H9 (cell line): ENCODE data around the gene C5orf15. TPM values are rescaled to one million over a fixed set of nuclear protein-coding genes. Genes with fewer than 3 reads are reported as not detected.

Experiments used
- DNase-seq: peaks from one replicate; pipeline ENCODE4 v3.0.0-alpha.2; 2017
- H2AFZ ChIP-seq: one replicate; pipeline ENCODE4 v1.6.1; 2013; ENCODE audit warnings: mild to moderate bottlenecking, low read length, control low read depth, moderate library complexity
- H2AK5ac ChIP-seq: 2 replicates; pipeline ENCODE4 v1.6.1; 2013; ENCODE audit warnings: low read length, control low read depth, mixed read lengths; ENCODE audit not compliant: insufficient read length
- H2BK120ac ChIP-seq: one replicate; pipeline ENCODE4 v1.6.1; 2013; ENCODE audit warnings: low read depth, mild to moderate bottlenecking, low read length, control low read depth, inconsistent platforms; ENCODE audit not compliant: poor library complexity, severe bottlenecking
- H2BK12ac ChIP-seq: 2 replicates; pipeline ENCODE4 v1.6.1; 2013; ENCODE audit warnings: low read length, control low read depth, mixed read lengths, low read depth; ENCODE audit not compliant: insufficient read length
- H2BK15ac ChIP-seq: 2 replicates; pipeline ENCODE4 v1.6.1; 2013; ENCODE audit warnings: low read depth, low read length, control low read depth
- H2BK20ac ChIP-seq: one replicate; pipeline ENCODE4 v1.6.1; 2013; ENCODE audit warnings: low read depth, mild to moderate bottlenecking, low read length, control low read depth, inconsistent platforms; ENCODE audit not compliant: poor library complexity, severe bottlenecking
- H2BK5ac ChIP-seq: 2 replicates; pipeline ENCODE4 v1.6.1; 2013; ENCODE audit warnings: low read length, control low read depth, mixed read lengths; ENCODE audit not compliant: insufficient read length
- H3K14ac ChIP-seq: 2 replicates; pipeline ENCODE4 v1.6.1; 2013; ENCODE audit warnings: low read length, control low read depth; ENCODE audit not compliant: insufficient read depth
- H3K18ac ChIP-seq: 2 replicates; pipeline ENCODE4 v1.6.1; 2013; ENCODE audit warnings: low read depth, mild to moderate bottlenecking, mixed read lengths, low read length, control low read depth; ENCODE audit not compliant: insufficient read length
- H3K23ac ChIP-seq: 2 replicates; pipeline ENCODE4 v1.6.1; 2013; ENCODE audit warnings: low read length, control low read depth, mixed read lengths, low read depth; ENCODE audit not compliant: insufficient read length
- H3K23me2 ChIP-seq: 2 replicates; pipeline ENCODE4 v1.6.1; 2013; ENCODE audit warnings: low read depth, mild to moderate bottlenecking, mixed read lengths, low read length, control low read depth; ENCODE audit not compliant: insufficient read length, poor library complexity, severe bottlenecking
- H3K27ac ChIP-seq: 2 replicates; pipeline ENCODE4 v1.5.1; 2013; ENCODE audit warnings: low read length, control low read depth, mixed read lengths, low read depth; ENCODE audit not compliant: insufficient read length
- H3K27me3 ChIP-seq: 2 replicates; pipeline ENCODE4 v1.6.1; 2013; ENCODE audit warnings: low read length, control low read depth, inconsistent platforms; ENCODE audit not compliant: insufficient read depth
- H3K4ac ChIP-seq: 2 replicates; pipeline ENCODE4 v1.6.1; 2013; ENCODE audit warnings: low read depth, mild to moderate bottlenecking, control low read depth, inconsistent platforms, low read length, moderate library complexity
- H3K4me1 ChIP-seq: 2 replicates; pipeline ENCODE4 v1.6.1; 2013; ENCODE audit warnings: low read length, control low read depth, inconsistent platforms; ENCODE audit not compliant: insufficient read depth
- H3K4me2 ChIP-seq: 2 replicates; pipeline ENCODE4 v1.6.1; 2013; ENCODE audit warnings: low read length, control low read depth, mixed read lengths; ENCODE audit not compliant: insufficient read length, insufficient read depth
- H3K56ac ChIP-seq: 2 replicates; pipeline ENCODE4 v1.6.1; 2013; ENCODE audit warnings: low read depth, mild to moderate bottlenecking, mixed read lengths, low read length, control low read depth; ENCODE audit not compliant: insufficient read length
- H3K79me1 ChIP-seq: 2 replicates; pipeline ENCODE4 v1.6.1; 2013; ENCODE audit warnings: low read depth, mild to moderate bottlenecking, moderate library complexity, low read length, control low read depth, inconsistent platforms; ENCODE audit not compliant: insufficient read depth, poor library complexity, severe bottlenecking
- H3K79me2 ChIP-seq: 2 replicates; pipeline ENCODE4 v1.6.1; 2013; ENCODE audit warnings: low read length, control low read depth, inconsistent platforms; ENCODE audit not compliant: insufficient read depth
- H3K9ac ChIP-seq: 2 replicates; pipeline ENCODE4 v1.6.1; 2013; ENCODE audit warnings: low read length, control low read depth, mixed read lengths; ENCODE audit not compliant: insufficient read length; ENCODE audit errors: extremely low read depth
- H3K9me3 ChIP-seq: one replicate; pipeline ENCODE4 v1.6.1; 2013; ENCODE audit warnings: low read depth, low read length, inconsistent platforms; ENCODE audit not compliant: control insufficient read depth
- H3T11ph ChIP-seq: one replicate; pipeline ENCODE4 v1.6.1; 2013; ENCODE audit warnings: mild to moderate bottlenecking, low read length, control low read depth, inconsistent platforms
- H4K20me1 ChIP-seq: one replicate; pipeline ENCODE4 v1.6.1; 2013; ENCODE audit not compliant: control insufficient read depth, insufficient read length, insufficient read depth
- H4K5ac ChIP-seq: 2 replicates; pipeline ENCODE4 v1.6.1; 2013; ENCODE audit warnings: low read depth, mild to moderate bottlenecking, mixed read lengths, low read length, control low read depth; ENCODE audit not compliant: insufficient read length
- H4K8ac ChIP-seq: replicated peaks from 2 replicates; pipeline ENCODE4 v1.6.1; 2013; ENCODE audit warnings: low read length, control low read depth, mixed read lengths, low read depth; ENCODE audit not compliant: insufficient read length
- H4K91ac ChIP-seq: 2 replicates; pipeline ENCODE4 v1.6.1; 2013; ENCODE audit warnings: low read depth, mild to moderate bottlenecking, moderate library complexity, mixed read lengths, low read length, control low read depth; ENCODE audit not compliant: insufficient read length
- H3K27ac Mint-ChIP-seq, 3 experiments: 2 replicates in 2 of 3; 3 replicates in 1 of 3; pipeline ENCODE4 v1.8.0; 2020 to 2021; ENCODE audit warnings: mixed read lengths in 3 of 3, mild to moderate bottlenecking in 1 of 3, moderate library complexity in 1 of 3
- H3K27me3 Mint-ChIP-seq: 2 replicates; pipeline ENCODE4 v1.8.0; 2021; ENCODE audit warnings: low read depth, mild to moderate bottlenecking, moderate library complexity, mixed read lengths
- H3K36me3 Mint-ChIP-seq, 3 experiments: 2 replicates in 2 of 3; 3 replicates in 1 of 3; pipeline ENCODE4 v1.8.0; 2020 to 2021; ENCODE audit warnings: low read depth in 3 of 3, mixed read lengths in 3 of 3; ENCODE audit not compliant: insufficient read depth in 1 of 3
- H3K4me1 Mint-ChIP-seq, 2 experiments: 2 replicates each; pipeline ENCODE4 v1.8.0; 2020; ENCODE audit warnings: mixed read lengths in 2 of 2
- H3K4me3 Mint-ChIP-seq, 2 experiments: 2 replicates in 1 of 2; 3 replicates in 1 of 2; pipeline ENCODE4 v1.8.0; 2020 to 2021; ENCODE audit warnings: mild to moderate bottlenecking in 2 of 2, mixed read lengths in 2 of 2, moderate library complexity in 1 of 2
- H3K9me3 Mint-ChIP-seq, 2 experiments: 2 replicates in 1 of 2; 3 replicates in 1 of 2; pipeline ENCODE4 v1.8.0; 2020; ENCODE audit warnings: mild to moderate bottlenecking in 2 of 2, mixed read lengths in 2 of 2, moderate library complexity in 1 of 2
- WGBS: extraction: QIAGEN DNeasy Blood & Tissue Kit; methylation state at CpG from one replicate; pipeline ENCODE4 v1.1.7; 2013; ENCODE audit warnings: missing lambda C conversion rate, low lambda C conversion rate, mixed read lengths; ENCODE audit not compliant: insufficient read length; ENCODE audit errors: extremely low coverage; 5-methylcytosine and 5-hydroxymethylcytosine counted together
- total RNA-seq: library from RNA; stranded (reverse); gene quantifications from 2 replicates; pipeline ENCODE4 v1.2.1, GENCODE V29; 2021
- TF ChIP-seq, protein P1 (sequence below): fragments of 200-600 bp; sonication (generic); conservative IDR thresholded peaks from 3 replicates; pipeline ENCODE4 v1.8.0; 2021; ENCODE audit warnings: antibody characterized with exemption, mild to moderate bottlenecking

Gene C5orf15
- total RNA-seq, 1 experiment from 2014 or later = 33.4 TPM

DNA sequence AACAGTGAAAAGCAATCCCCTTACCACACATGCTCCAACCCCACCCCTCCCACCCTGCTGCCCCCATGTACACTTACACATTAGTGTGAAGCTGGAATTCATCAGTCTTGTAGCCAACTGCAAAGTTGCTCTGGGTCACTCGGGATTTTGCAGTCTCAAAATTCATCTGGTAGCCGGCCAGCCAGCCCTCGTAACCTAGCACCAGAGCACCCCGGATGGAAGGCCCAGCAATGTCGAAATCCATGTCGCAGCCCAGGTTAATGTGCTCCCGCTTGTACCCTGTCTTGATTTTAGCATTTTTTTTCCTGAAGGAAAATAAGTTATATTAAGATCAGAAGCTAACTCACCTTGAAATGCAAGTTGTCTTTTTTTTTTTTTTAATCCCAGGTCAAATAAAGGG is 12.2 kb upstream of the C5orf15 start:
- H4K20me1 ChIP-seq = no peaks in the 10 kb centered on the region

More for the DNA sequence above, 12.2 kb upstream of the C5orf15 start:
- Histone ChIP-seq H3K27me3 (no peaks in the 10 kb centered on the region), H2BK20ac (no peak overlapping the region), H2BK12ac (no peak overlapping the region), H3K27ac (no peak overlapping the region), H2BK15ac (no peak overlapping the region), H3K18ac (no peak overlapping the region), H2AFZ (no peak overlapping the region), H3K14ac (no peak overlapping the region), H3K9ac (no peak overlapping the region), H3K79me1 (no peaks in the 10 kb centered on the region), H3T11ph (no peak overlapping the region), H4K5ac (no peak overlapping the region), H3K79me2 (no peaks in the 10 kb centered on the region; the same call in 1 of the 2 replicates), H3K23me2 (no peaks in the 10 kb centered on the region), H3K56ac (no peak overlapping the region), H3K4me1 (no peaks in the 10 kb centered on the region), H4K91ac (no peak overlapping the region), H3K9me3 (no peaks in the 10 kb centered on the region), H4K8ac (no peak overlapping the region), H2AK5ac (no peak overlapping the region), H3K23ac (no peak overlapping the region), H3K4me2 (no peak overlapping the region), H2BK5ac (no peak overlapping the region), H3K4ac (no peak overlapping the region), H2BK120ac (no peak overlapping the region)
- no peaks in the 10 kb centered on the region for H3K27me3 Mint-ChIP-seq
- H3K9me3 Mint-ChIP-seq = no peaks in the 10 kb centered on the region
- peaks cover 34 to 80% (median 51%) of the 10 kb centered on the region in 3 experiments; a peak in 6 of 7 replicates for H3K36me3 Mint-ChIP-seq
- no peak for DNase-seq
- peaks cover 5 to 7% of the 10 kb centered on the region in 2 experiments for H3K4me1 Mint-ChIP-seq
- no CpG with 5 or more reads among the region's 7 CpGs for WGBS
- H3K4me3 Mint-ChIP-seq = no peak overlapping the region
- TF ChIP-seq, protein P1, sequence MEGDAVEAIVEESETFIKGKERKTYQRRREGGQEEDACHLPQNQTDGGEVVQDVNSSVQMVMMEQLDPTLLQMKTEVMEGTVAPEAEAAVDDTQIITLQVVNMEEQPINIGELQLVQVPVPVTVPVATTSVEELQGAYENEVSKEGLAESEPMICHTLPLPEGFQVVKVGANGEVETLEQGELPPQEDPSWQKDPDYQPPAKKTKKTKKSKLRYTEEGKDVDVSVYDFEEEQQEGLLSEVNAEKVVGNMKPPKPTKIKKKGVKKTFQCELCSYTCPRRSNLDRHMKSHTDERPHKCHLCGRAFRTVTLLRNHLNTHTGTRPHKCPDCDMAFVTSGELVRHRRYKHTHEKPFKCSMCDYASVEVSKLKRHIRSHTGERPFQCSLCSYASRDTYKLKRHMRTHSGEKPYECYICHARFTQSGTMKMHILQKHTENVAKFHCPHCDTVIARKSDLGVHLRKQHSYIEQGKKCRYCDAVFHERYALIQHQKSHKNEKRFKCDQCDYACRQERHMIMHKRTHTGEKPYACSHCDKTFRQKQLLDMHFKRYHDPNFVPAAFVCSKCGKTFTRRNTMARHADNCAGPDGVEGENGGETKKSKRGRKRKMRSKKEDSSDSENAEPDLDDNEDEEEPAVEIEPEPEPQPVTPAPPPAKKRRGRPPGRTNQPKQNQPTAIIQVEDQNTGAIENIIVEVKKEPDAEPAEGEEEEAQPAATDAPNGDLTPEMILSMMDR = no peak
- H3K27ac Mint-ChIP-seq = no peak overlapping the region; a peak in 1 of 7 replicates
